Effector memory CD8-positive, alpha-beta T cell (primary cell): ENCODE data around the gene MDP1.

Source experiments
- ATAC-seq: fragments of 150-1000 bp; cut with Tn5 transposase; replicated peaks from 2 replicates; pipeline ENCODE4 v1.10.0; 2021; ENCODE audit warnings: mild to moderate bottlenecking, moderate library complexity
- DNase-seq, 3 experiments: peaks; one replicate each; pipeline ENCODE4 v3.0.0; 2021
- H3K27ac Mint-ChIP-seq, 2 donors: one replicate each; pipeline ENCODE4 v1.8.0; 2022; ENCODE audit warnings: mild to moderate bottlenecking in 2 of 2, mixed read lengths in 2 of 2, moderate library complexity in 2 of 2
- H3K27me3 Mint-ChIP-seq, 2 donors: one replicate each; pipeline ENCODE4 v1.8.0; 2022; ENCODE audit warnings: mixed read lengths in 2 of 2
- H3K36me3 Mint-ChIP-seq: one replicate; pipeline ENCODE4 v1.8.0; 2022; ENCODE audit warnings: mild to moderate bottlenecking, moderate library complexity, mixed read lengths; ENCODE audit not compliant: insufficient read depth
- H3K4me1 Mint-ChIP-seq, 2 donors: one replicate each; pipeline ENCODE4 v1.8.0; 2022; ENCODE audit warnings: low read depth in 2 of 2, mixed read lengths in 2 of 2
- H3K4me3 Mint-ChIP-seq, 2 donors: one replicate each; pipeline ENCODE4 v1.8.0; 2022; ENCODE audit warnings: mild to moderate bottlenecking in 2 of 2, mixed read lengths in 2 of 2, moderate library complexity in 2 of 2
- H3K9me3 Mint-ChIP-seq, 2 donors: one replicate each; pipeline ENCODE4 v1.8.0; 2022; ENCODE audit warnings: mixed read lengths in 2 of 2

MDP1 gene

DNA sequence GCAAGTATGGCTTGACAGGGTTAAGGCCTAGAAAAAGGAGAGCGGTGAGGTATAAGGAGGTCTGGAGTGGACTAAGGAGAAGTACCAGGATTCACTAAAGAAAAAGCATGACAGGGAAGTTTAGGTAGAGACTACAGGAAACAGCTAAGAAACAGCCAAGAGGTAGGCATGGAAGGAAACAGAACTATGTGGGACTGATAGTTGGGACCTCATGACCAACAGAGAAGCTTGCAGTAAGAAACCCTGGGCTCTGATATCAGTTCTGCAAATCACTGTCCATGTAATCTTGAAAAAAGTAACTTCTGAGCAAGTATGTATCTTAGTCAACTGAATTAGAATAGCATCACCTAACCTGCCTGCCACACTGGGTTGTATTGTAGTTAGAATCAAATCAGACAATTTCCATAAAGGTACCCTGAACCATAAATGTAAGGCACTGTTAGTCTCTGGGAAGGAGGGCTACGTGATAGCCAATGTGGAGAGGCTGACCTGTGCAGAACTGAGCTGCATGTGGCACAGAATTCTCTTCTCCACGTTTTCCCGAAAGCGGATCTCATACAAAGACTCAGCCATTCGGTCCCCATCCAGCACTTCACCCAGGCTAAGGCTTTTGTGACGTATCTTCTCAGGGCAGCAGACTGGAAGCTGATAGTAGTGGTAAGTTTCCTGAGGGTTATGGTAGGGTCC, 21.5 kb downstream of the MDP1 start:
- DNase-seq = no peak
- peak overlapping the region; percentile 92 to 93 for H3K4me3 Mint-ChIP-seq
- no peak for ATAC-seq
- peak overlapping the region; percentile 99 to 100 for H3K27ac Mint-ChIP-seq
- H3K36me3 Mint-ChIP-seq = peaks cover 60% of the 10 kb centered on the region
- no peaks in the 10 kb centered on the region for H3K9me3 Mint-ChIP-seq
- peaks cover 31 to 37% of the 10 kb centered on the region in 2 donors for H3K4me1 Mint-ChIP-seq
- H3K27me3 Mint-ChIP-seq = no peaks in the 10 kb centered on the region

DNA sequence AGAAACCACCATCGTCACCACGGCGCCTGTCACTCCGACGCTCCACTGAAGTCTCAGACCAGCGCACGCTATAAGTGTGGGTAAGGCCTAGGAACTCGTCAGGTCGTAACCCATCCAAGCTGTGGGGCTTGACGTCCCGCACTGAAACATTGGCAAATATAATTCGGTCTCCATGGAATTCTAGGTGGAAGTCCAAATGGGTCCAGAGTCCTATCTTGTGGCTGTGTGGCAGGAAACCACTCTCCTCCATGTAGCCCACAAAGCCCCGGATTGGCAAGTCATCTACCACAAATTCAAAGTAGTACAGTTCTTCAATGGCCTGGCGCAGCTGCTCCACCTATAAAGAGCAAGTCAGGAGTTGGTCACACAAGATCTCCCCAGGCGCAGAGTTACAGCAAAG, 22.9 kb downstream of the MDP1 start:
- no peak for ATAC-seq
- peaks cover 66% of the 10 kb centered on the region for H3K36me3 Mint-ChIP-seq
- H3K4me1 Mint-ChIP-seq = peaks cover 28 to 35% of the 10 kb centered on the region in 2 donors
- no peaks in the 10 kb centered on the region for H3K27me3 Mint-ChIP-seq
- H3K9me3 Mint-ChIP-seq = no peaks in the 10 kb centered on the region
- DNase-seq = no peak
- H3K4me3 Mint-ChIP-seq = no peak overlapping the region
- peak overlapping the region; percentile 80 to 99 for H3K27ac Mint-ChIP-seq

DNA sequence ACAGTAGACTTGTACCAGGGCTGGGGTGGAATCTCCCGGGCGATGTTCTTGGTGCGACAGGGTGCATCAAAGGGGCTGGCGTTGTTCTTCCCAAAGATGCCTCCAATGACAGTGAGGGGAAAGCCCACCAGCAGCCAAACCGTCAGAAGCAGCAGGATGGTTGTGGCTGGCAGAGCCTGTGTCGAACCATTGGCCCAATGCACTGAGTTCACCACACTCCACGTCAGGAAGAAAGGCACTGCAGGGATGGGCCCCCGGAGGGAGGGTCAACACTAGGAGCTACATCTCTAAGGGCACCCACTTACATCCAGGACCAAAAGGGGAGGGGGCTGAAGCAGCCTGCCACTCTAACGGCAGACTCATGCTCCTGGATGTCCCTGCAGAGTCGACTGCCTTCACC, 25.4 kb downstream of the MDP1 start:
- H3K4me1 Mint-ChIP-seq = peaks cover 28 to 30% of the 10 kb centered on the region in 2 donors
- H3K27me3 Mint-ChIP-seq = no peaks in the 10 kb centered on the region
- no peak overlapping the region for H3K4me3 Mint-ChIP-seq
- H3K36me3 Mint-ChIP-seq = peaks cover 61% of the 10 kb centered on the region
- H3K9me3 Mint-ChIP-seq = no peaks in the 10 kb centered on the region
- DNase-seq = no peak
- no peak for ATAC-seq
- peak overlapping the region in 1 of 2 donors; percentile 91 for H3K27ac Mint-ChIP-seq

DNA sequence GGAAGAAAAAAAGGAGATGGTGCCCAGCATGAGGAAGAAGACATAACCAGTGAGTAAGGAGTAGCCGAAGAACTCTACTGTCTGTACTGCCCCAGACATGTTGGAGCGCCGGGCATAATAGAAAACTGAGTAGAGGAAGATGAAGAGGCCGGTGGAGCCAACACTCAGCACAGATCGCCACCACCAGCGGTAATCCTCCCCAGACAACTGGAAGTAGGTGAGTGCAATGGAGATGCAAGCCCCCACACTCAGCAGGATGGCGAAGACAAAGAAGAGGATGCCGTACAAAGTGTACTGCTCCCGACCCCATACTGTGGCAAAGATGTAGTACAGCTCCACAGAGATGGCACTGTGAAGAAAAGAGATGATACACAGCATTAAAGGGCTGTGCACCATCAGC, 26.4 kb downstream of the MDP1 start:
- H3K9me3 Mint-ChIP-seq = no peaks in the 10 kb centered on the region
- no peak overlapping the region for H3K4me3 Mint-ChIP-seq
- peaks cover 60% of the 10 kb centered on the region for H3K36me3 Mint-ChIP-seq
- peak overlapping the region; percentile 85 to 91 for H3K27ac Mint-ChIP-seq
- no peaks in the 10 kb centered on the region for H3K27me3 Mint-ChIP-seq
- ATAC-seq (no peak), DNase-seq (no peak)
- H3K4me1 Mint-ChIP-seq = peaks cover 22 to 24% of the 10 kb centered on the region in 2 donors

DNA sequence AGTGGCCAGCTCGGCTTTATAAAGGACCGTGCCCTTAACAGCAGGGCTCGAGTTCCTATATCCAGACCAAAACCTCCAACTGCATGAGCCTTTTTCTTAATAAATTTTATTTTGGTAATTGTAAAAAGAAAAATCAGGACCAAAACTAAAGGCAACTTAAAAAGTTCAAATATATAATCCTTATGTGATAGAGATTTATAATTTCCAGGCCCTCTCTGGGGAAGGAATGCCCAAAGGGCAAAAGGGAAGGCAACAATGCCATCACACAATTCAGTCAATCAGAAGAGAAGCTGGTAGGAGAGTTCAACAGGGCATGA, 26.8 kb downstream of the MDP1 start:
- no peak for DNase-seq
- Mint-ChIP-seq H3K27me3 (no peaks in the 10 kb centered on the region), H3K27ac (peak overlapping the region; percentile 85 to 91), H3K4me1 (peaks cover 21% of the 10 kb centered on the region in 2 donors), H3K4me3 (peak overlapping the region; percentile 83 to 88), H3K36me3 (peaks cover 60% of the 10 kb centered on the region), H3K9me3 (no peaks in the 10 kb centered on the region)
- ATAC-seq = no peak

DNA sequence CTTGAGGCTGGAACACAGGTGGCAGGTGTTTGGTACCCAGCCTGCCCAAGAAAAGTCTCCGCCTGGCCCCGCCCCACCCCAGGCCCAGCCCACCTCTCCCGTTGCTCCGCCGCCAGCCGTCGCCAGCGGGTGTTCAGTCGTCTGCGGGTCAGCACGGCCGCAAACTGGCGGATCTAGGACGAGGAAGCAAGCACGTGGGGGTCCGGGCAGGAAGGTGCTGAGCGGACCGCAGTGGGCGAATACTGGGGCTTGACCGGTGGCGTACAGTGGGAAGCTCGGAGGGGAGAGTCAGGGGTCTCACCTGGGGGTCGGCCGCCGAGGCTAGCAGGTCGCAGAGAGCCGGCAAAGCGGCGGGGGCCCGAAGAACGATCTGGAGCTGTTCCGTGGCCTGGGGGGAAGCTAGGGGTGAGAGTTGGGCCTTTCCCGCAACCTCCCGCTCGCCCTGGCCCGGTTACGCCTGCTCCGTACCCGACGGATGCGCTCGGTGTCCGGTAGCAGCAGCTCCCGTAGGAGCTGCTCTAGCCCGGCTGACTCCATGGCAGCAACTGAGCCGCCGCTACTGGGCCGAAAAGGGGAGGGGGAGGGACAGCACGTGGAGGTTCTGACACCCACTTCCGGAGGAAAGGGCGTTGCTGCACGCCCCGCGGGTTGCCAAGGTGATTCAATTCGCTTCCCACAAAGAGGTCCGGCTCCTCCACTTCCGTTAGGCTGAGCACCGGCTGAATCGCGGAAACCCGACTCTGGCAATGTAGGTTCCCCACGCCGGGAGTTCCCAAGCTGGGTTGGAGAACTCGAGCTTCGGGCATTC, 27.4 kb downstream of the MDP1 start, which contains the start of gene IPO4:
Gene IPO4 (minus strand): TSS at position 566 of the 808 bp plus-strand sequence. CDS start 29 bp downstream, at position 537.
- no peaks in the 10 kb centered on the region for H3K27me3 Mint-ChIP-seq
- H3K4me1 Mint-ChIP-seq = peaks cover 20 to 21% of the 10 kb centered on the region in 2 donors
- H3K9me3 Mint-ChIP-seq = no peaks in the 10 kb centered on the region
- peaks cover 65% of the 10 kb centered on the region for H3K36me3 Mint-ChIP-seq
- DNase-seq (peak; percentile 90 to 93 (median 92)), ATAC-seq (peak; percentile 92)
- H3K4me3 Mint-ChIP-seq = peak within 1 kb of the TSS; percentile 83 to 88
- peak within 1 kb of the TSS; percentile 85 to 91 for H3K27ac Mint-ChIP-seq

DNA sequence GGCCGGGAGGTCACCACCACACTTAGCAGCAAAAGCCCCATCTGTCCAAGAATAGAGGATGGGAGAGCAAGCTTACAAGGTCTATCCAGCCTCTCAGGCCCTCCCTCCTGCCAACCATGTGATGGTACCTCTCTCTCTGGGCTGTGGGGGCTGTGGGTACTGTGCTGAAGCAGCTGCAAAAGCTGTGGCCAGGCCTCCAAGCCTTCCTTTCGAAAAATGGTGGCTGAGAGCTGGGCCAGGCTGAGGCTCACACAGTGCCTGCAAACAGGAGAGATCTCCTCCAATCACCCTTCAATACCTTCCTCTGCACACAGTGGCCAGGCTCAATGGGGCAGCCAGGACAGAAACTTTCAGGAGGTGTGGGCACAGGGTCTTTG, 28.3 kb downstream of the MDP1 start:
- peak overlapping the region; percentile 89 to 91 for H3K27ac Mint-ChIP-seq
- H3K4me1 Mint-ChIP-seq = peaks cover 20% of the 10 kb centered on the region in 2 donors
- ATAC-seq (no peak), DNase-seq (no peak)
- H3K9me3 Mint-ChIP-seq = no peaks in the 10 kb centered on the region
- peaks cover 70% of the 10 kb centered on the region for H3K36me3 Mint-ChIP-seq
- no peaks in the 10 kb centered on the region for H3K27me3 Mint-ChIP-seq
- peak overlapping the region; percentile 83 to 88 for H3K4me3 Mint-ChIP-seq

DNA sequence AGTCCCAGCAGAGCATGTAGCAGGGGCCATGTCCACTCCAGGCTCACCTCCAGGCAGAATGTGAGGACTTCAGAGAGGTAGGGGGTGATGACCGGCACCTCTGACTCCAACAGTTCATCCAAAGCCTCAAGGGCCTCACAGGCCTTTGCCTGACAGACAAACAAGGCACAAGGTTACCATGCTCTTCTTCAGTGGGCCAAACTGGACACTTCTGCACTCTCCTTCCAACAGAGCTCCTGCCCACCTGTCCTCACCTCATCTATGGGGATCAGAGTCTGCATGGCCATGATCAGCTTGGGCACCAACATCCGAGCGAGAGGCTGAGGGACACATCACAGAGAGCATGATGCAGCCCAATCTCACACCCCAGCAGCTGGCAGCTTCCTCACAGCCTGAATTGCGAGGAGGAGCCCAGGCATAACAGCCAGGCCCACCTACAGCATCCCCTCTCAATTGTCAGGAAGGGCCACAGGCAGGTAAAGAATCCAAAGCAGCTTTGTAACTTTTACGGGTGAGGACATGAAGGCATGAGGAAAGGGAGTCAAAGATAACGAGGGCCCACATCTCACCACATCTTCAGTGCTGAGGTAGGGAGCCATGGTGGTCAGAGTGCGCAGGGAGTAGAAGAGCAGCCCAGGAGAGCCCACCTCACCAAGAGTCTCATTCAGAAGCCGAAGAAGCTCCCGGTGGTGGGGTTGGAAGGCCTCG, 28.9 kb downstream of the MDP1 start:
- DNase-seq (no peak), ATAC-seq (no peak)
- Mint-ChIP-seq H3K36me3 (peaks cover 72% of the 10 kb centered on the region), H3K27ac (peak overlapping the region; percentile 51 to 89), H3K4me3 (peak overlapping the region; percentile 83 to 88), H3K27me3 (no peaks in the 10 kb centered on the region), H3K4me1 (peaks cover 14 to 18% of the 10 kb centered on the region in 2 donors), H3K9me3 (no peaks in the 10 kb centered on the region)

DNA sequence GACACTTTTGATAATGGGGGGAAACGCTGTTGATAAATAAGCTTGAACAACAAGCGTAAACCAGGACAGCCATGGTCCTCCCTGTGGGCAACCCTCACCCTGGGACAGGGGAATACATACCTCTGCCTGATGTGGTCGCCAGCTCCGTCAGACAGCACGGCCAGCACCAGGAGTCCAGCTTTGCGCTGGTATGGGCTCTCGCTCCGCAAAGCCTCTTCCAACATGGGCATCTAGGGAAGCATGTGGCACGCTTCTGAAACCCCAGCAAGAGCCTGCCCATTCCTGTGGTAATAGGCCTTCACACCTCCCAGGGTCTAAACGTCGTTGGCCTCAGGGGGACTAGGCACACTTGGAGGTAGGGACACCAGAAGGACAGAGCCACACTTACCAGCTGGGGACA, 30.1 kb downstream of the MDP1 start:
- DNase-seq = no peak
- ATAC-seq = no peak
- H3K4me1 Mint-ChIP-seq = peaks cover 18 to 21% of the 10 kb centered on the region in 2 donors
- peaks cover 72% of the 10 kb centered on the region for H3K36me3 Mint-ChIP-seq
- H3K9me3 Mint-ChIP-seq = no peaks in the 10 kb centered on the region
- peak overlapping the region in 1 of 2 donors; percentile 26 for H3K27ac Mint-ChIP-seq
- no peaks in the 10 kb centered on the region for H3K27me3 Mint-ChIP-seq
- no peak overlapping the region for H3K4me3 Mint-ChIP-seq

DNA sequence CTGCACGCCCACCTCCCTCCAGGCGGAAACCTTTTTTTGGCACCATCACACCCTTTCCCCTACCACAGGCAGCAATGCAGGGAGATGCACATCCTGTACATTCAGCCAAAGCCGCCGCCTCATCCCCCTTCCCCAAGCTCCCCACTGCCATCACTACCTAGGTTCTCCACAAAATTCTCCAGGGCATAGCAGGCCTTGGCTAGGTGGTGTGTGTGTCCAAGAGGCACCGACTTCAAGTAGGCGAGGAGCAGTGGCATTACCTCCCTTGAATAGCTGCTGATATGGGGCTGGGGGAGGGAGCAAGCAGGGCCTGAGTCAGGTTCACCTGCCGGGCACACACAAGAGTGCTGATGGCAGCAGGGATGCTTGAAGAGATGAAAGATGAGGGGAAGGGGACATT, 30.8 kb downstream of the MDP1 start:
- Mint-ChIP-seq H3K9me3 (no peaks in the 10 kb centered on the region), H3K4me1 (peaks cover 19 to 21% of the 10 kb centered on the region in 2 donors), H3K36me3 (peaks cover 76% of the 10 kb centered on the region), H3K4me3 (no peak overlapping the region), H3K27ac (peak overlapping the region in 1 of 2 donors; percentile 79), H3K27me3 (no peaks in the 10 kb centered on the region)
- ATAC-seq (no peak), DNase-seq (no peak)

DNA sequence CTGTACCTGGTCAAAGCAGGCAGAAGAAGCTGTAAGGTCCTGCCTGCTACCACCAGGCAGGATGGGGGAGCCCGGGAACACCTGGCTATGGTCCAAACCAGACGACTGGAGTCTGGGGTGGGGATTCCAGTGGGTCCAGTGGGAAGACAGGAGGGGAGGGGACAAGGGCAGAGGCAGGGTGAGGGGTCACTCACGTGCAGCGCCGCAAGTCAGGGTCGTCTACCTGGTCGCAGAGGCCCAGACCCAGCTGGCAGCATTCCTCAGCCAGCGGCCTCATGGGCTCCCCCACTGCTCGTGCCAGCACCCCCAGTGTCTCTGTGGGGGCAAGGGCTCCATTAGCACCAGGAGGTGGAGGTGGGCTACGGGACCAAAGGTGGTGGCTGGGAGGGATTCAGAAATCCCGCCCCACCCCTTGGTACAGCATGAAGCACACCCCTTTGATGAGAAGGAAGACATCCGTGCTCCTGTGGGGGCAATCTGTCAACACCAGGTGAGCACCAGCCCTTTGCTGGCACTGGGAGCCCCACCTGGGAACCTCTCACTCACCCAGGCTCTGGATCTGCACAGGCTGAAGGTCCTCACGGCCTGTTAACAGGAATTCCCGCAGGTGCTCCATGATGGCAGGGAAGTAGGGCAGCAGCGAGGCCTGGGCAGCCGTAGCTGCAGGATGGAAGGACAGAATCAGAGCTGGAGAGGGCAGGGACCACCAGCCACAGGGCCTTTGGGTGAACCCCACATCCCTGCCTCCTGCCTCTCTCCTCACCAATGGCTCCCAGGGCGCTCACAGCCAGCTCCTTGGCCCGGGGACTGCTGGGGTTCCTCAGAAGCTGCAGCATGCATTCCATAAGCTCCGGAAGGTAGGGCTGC, 31.5 kb downstream of the MDP1 start:
- H3K4me1 Mint-ChIP-seq = peaks cover 18 to 20% of the 10 kb centered on the region in 2 donors
- H3K27me3 Mint-ChIP-seq = no peaks in the 10 kb centered on the region
- ATAC-seq (no peak), DNase-seq (no peak)
- H3K9me3 Mint-ChIP-seq = no peaks in the 10 kb centered on the region
- H3K36me3 Mint-ChIP-seq = peaks cover 80% of the 10 kb centered on the region
- H3K27ac Mint-ChIP-seq = peak overlapping the region in 1 of 2 donors; percentile 79
- H3K4me3 Mint-ChIP-seq = no peak overlapping the region

DNA sequence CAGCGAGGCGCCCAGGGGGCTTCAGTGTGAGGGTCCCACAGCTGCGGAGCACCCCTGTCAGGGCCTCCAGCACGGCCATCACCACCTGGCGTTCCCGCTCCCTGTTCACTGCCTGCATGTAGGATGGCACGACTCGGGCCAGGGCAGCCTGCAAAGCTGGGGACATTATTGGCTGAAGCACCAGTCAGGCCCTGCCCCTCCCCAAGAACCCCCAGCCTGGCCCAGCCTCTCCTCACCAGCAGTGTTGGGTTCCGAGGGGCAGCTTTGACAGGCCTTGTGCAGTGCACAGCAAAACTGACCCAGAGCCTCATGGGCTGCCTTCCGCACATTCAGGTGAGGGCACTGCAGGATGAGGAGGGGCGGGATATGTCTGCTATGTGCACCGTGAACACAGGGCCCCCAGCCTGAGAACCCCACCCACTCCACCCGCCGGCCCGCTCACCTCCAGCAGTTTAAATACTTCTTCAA, 32.8 kb downstream of the MDP1 start:
- H3K9me3 Mint-ChIP-seq = no peaks in the 10 kb centered on the region
- DNase-seq (no peak), ATAC-seq (no peak)
- peaks cover 81% of the 10 kb centered on the region for H3K36me3 Mint-ChIP-seq
- peaks cover 10 to 15% of the 10 kb centered on the region in 2 donors for H3K4me1 Mint-ChIP-seq
- peak overlapping the region; percentile 45 to 82 for H3K27ac Mint-ChIP-seq
- H3K27me3 Mint-ChIP-seq = no peaks in the 10 kb centered on the region
- H3K4me3 Mint-ChIP-seq = no peak overlapping the region
